ENCODE measurements around the gene TBC1D1. TPM values are rescaled to one million over a fixed set of nuclear protein-coding genes. Genes with fewer than 3 reads are reported as not detected.
A peak's percentile ranks its signal among the peaks of the same experiment; 100 is the strongest.

Gene TBC1D1
- total RNA-seq, 4 donors from 2014 or later = 66.2 to 120 (median 87.9) TPM

DNA sequence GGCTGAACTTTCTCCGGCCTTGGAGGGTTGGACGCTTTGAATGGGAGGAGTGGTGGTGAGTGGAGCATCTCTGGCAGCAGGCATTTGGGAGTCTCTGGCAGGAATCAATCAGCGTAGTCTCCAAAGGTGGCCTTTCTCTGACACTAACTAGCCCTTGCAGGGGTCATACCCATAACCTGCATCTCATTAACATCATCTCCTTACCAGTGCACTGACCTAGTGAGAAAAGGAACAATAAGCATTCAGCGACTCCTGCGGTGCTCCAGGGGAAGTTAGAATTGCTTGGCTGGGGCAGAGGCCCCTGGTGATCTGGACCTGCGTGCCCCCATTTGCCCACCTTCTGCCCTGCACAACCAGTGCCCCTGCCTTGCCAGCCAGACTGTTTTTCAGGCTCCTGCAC lies 231.2 kb downstream of the TBC1D1 start:
- TF ChIP-seq POLR2A (IDR thresholded peaks at IDR 0.05) (no peak), CTCF (IDR thresholded peaks at IDR 0.05) (no peak)
- Histone ChIP-seq H3K36me3 (peaks cover 0 to 44% (median 0%) of the 10 kb centered on the region in 3 donors), H3K9me3 (no peaks in the 10 kb centered on the region), H3K4me1 (no peaks in the 10 kb centered on the region), H3K27ac (no peak overlapping the region), H3K27me3 (no peaks in the 10 kb centered on the region), H3K4me3 (no peak overlapping the region)
- DNase-seq = no peak

DNA sequence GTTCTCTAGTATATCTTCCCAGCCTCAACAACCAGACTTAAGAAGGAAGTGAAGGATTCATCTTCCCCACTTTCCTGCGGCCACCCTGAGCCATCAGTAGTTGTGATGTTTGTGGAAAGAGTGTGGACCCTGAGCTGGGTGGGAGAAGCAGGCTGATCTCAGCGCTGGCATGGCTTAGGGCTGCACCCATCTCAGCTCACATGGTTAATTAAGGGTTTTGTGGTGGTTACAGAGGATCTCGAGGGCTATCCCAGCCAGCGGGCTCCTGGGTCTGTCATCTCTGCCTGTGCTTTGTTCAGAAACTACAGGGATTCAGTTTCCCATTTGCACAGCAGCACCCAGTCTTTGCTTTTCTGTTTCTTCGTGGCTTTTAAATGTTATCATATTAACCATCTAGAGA lies 232.7 kb downstream of the TBC1D1 start:
- no peaks in the 10 kb centered on the region for H3K9me3 ChIP-seq
- no peak for DNase-seq
- H3K27me3 ChIP-seq = no peaks in the 10 kb centered on the region
- TF ChIP-seq POLR2A (IDR thresholded peaks at IDR 0.05) = no peak
- peaks cover 0 to under 1% (median 0%) of the 10 kb centered on the region in 4 donors for H3K4me1 ChIP-seq
- H3K4me3 ChIP-seq = no peak overlapping the region
- H3K27ac ChIP-seq = no peak overlapping the region
- H3K36me3 ChIP-seq = peaks cover 0 to 34% (median 0%) of the 10 kb centered on the region in 3 donors

DNA sequence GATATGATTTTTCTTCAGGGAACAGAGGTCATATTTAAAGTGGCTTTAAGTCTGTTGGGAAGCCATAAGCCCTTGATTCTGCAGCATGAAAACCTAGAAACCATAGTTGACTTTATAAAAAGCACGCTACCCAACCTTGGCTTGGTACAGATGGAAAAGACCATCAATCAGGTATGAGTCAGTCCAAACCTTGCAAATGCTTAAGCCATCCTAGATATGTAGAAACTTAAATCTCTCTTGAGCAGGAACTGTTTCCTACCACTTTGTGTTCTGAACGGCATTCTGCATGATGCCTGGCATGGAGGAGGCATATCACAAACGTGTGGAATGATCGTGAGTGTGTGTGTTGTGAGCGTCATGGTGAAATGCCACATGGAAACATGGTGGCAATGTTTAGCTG lies 234.1 kb downstream of the TBC1D1 start:
- Histone ChIP-seq H3K27ac (no peak overlapping the region), H3K9me3 (no peaks in the 10 kb centered on the region), H3K36me3 (peaks cover 0 to 24% (median 0%) of the 10 kb centered on the region in 3 donors), H3K4me3 (no peak overlapping the region), H3K27me3 (no peaks in the 10 kb centered on the region), H3K4me1 (peaks cover 0 to 15% (median 7%) of the 10 kb centered on the region in 4 donors)
- DNase-seq = no peak
- TF ChIP-seq POLR2A (IDR thresholded peaks at IDR 0.05) (no peak), CTCF (IDR thresholded peaks at IDR 0.05) (no peak)

- Histone ChIP-seq H3K27ac (no peak overlapping the region), H3K4me3 (no peak overlapping the region), H3K9me3 (no peaks in the 10 kb centered on the region), H3K27me3 (no peaks in the 10 kb centered on the region), H3K4me1 (peaks cover 0 to 19% (median 7%) of the 10 kb centered on the region in 4 donors), H3K36me3 (peaks cover 0 to 22% (median 0%) of the 10 kb centered on the region in 3 donors)
- DNase-seq = no peak
- TF ChIP-seq CTCF (IDR thresholded peaks at IDR 0.05) (no peak), POLR2A (IDR thresholded peaks at IDR 0.05) (no peak)
Measured at GRCh38 chr4:38125816-38126215, 234.9 kb downstream of the TBC1D1 start.

DNA sequence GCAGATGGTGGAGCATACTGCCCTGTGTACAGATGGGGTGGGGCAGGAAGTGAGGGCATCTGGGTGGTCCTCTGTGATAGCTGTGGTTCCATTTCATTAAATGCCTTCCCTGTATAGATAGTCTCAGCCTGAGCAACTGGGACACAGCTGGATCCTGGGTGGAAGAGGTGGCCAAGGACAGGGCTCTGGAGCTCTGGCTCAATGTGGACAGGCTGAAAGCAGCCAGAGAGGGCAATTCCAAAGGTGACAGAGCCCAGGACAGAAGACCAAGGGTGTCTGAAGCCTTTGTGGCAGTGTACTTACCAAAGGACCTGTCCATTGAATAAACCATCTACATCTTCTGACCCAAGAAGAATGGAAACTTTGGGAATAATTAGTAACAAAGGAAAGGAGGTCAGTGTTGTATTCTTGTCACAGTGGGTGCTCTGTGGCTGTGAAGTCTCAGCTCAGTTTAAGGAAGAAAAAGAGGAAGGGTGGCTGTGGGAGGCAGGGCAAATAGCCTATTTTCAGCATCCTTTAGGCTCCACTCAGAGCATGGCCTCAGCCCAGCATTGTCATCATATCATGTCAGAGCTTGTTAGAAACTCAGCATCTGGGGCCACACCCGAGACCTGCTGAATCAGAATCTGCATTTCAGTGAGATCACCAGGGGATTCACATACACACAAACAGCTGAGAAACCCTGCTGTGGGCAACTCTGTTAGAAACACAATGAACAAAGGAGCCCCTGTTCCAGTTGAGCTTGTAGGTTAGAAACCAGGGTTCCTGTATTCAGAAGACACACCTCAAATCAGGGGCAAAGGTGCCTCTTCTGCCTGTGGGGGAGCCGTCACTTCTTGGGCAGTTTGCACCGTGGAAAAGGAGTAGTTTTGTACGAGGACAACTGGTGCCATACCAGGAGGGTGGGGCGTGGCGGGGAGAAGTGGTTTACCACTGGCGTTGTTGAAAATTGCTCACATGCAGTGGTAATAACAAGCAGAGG lies 237.9 kb downstream of the TBC1D1 start:
- no peaks in the 10 kb centered on the region for H3K27me3 ChIP-seq
- no peaks in the 10 kb centered on the region for H3K9me3 ChIP-seq
- no peak for TF ChIP-seq CTCF (IDR thresholded peaks at IDR 0.05)
- TF ChIP-seq POLR2A (IDR thresholded peaks at IDR 0.05) = no peak
- H3K36me3 ChIP-seq = peaks cover 0 to 18% (median 0%) of the 10 kb centered on the region in 3 donors
- H3K4me1 ChIP-seq = peaks cover 0 to 49% (median 18%) of the 10 kb centered on the region in 4 donors
- peak; percentile 22 to 72 (median 72) for DNase-seq
- H3K27ac ChIP-seq = peak overlapping the region; percentile 8 to 71 (median 36)
- H3K4me3 ChIP-seq = no peak overlapping the region
